GM12878 (cell line): ENCODE measurements around the gene OR1J2. TPM values are rescaled to one million over a fixed set of nuclear protein-coding genes. Genes with fewer than 3 reads are reported as not detected.

Source experiments
- ATF3 ChIP-seq: IDR thresholded peaks from 2 replicates; pipeline ENCODE4 v1.6.1; 2011; ENCODE audit warnings: low read depth, mild to moderate bottlenecking, low read length, moderate library complexity, borderline replicate concordance; ENCODE audit errors: extremely low read depth
- ATF7 ChIP-seq: fragments of 450-650 bp; IDR thresholded peaks from 2 replicates; pipeline ENCODE4 v1.6.1; 2016; ENCODE audit warnings: low read depth, mild to moderate bottlenecking
- BHLHE40 ChIP-seq, 2 experiments: fragments of 450-650 bp in 1 of 2; IDR thresholded peaks; 2 replicates each; pipeline ENCODE4 v1.6.1; 2011 to 2017; ENCODE audit warnings: low read depth in 2 of 2, borderline replicate concordance in 1 of 2, improper control_type of control experiment in 1 of 2, low read length in 1 of 2, mild to moderate bottlenecking in 1 of 2
- CBX5 ChIP-seq: sonication (generic); IDR thresholded peaks from 2 replicates; pipeline ENCODE4 v1.6.1; 2016; ENCODE audit warnings: low read depth, moderate library complexity, mild to moderate bottlenecking, inconsistent platforms
- CEBPZ ChIP-seq: fragments of 150-350 bp; IDR thresholded peaks from 2 replicates; pipeline ENCODE4 v1.6.1; 2016; ENCODE audit warnings: low read depth, low read length
- CHD4 ChIP-seq: fragments of 200-600 bp; sonication (generic); IDR thresholded peaks from 2 replicates; pipeline ENCODE4 v1.6.1; 2016; ENCODE audit warnings: mild to moderate bottlenecking
- EP300 ChIP-seq, 2 experiments: fragments of 150-350 bp in 1 of 2; IDR thresholded peaks; 2 replicates each; pipeline ENCODE4 v1.6.1; 2011 to 2012; ENCODE audit warnings: low read depth in 2 of 2, low read length in 2 of 2, borderline replicate concordance in 1 of 2, improper control_type of control experiment in 1 of 2, inconsistent platforms in 1 of 2; ENCODE audit not compliant: control insufficient read depth in 1 of 2
- GATAD2B ChIP-seq: fragments of 450-650 bp; conservative IDR thresholded peaks from 2 replicates; pipeline ENCODE4 v1.6.1; 2017; ENCODE audit warnings: low read depth, mild to moderate bottlenecking, moderate library complexity
- KAT2A ChIP-seq: conservative IDR thresholded peaks from 2 replicates; pipeline ENCODE4 v1.6.1; 2011; ENCODE audit warnings: low read depth, low read length; ENCODE audit not compliant: control insufficient read depth
- KLF5 ChIP-seq: fragments of 450-650 bp; IDR thresholded peaks from 2 replicates; pipeline ENCODE4 v1.6.1; 2014; ENCODE audit warnings: mild to moderate bottlenecking; ENCODE audit not compliant: partially characterized antibody
- NKRF ChIP-seq: fragments of 450-650 bp; conservative IDR thresholded peaks from 2 replicates; pipeline ENCODE4 v1.6.1; 2017; ENCODE audit warnings: mild to moderate bottlenecking, moderate library complexity
- NR2F1 ChIP-seq: fragments of 450-650 bp; conservative IDR thresholded peaks from 2 replicates; pipeline ENCODE4 v1.6.1; 2017; ENCODE audit warnings: mild to moderate bottlenecking
- PAX5 ChIP-seq: IDR thresholded peaks from 2 replicates; pipeline ENCODE4 v1.6.1; 2011; ENCODE audit warnings: low read depth, low read length, borderline replicate concordance
- POLR2AphosphoS2 ChIP-seq: IDR thresholded peaks from 2 replicates; pipeline ENCODE4 v1.6.1; 2011; ENCODE audit warnings: low read depth, mild to moderate bottlenecking, low read length, improper control_type of control experiment, moderate library complexity
- RB1 ChIP-seq: fragments of 450-650 bp; formaldehyde crosslinking; IDR thresholded peaks from 2 replicates; pipeline ENCODE4 v1.6.1; 2017; ENCODE audit warnings: mild to moderate bottlenecking, borderline replicate concordance
- SRF ChIP-seq, 2 experiments: IDR thresholded peaks; 2 replicates each; pipeline ENCODE4 v1.6.1; 2011; ENCODE audit warnings: low read depth in 2 of 2, low read length in 2 of 2, mild to moderate bottlenecking in 1 of 2, moderate library complexity in 1 of 2
- TAF1 ChIP-seq: IDR thresholded peaks from 2 replicates; pipeline ENCODE4 v1.6.1; 2011; ENCODE audit warnings: mild to moderate bottlenecking, low read depth, low read length, borderline replicate concordance
- USF1 ChIP-seq: IDR thresholded peaks from 2 replicates; pipeline ENCODE4 v1.6.1; 2011; ENCODE audit warnings: borderline replicate concordance, low read depth, mild to moderate bottlenecking, moderate library complexity, mixed read lengths, low read length; ENCODE audit not compliant: insufficient read depth; ENCODE audit errors: extremely low read length
- ZSCAN29 ChIP-seq: fragments of 450-650 bp; IDR thresholded peaks from 2 replicates; pipeline ENCODE4 v1.6.1; 2017; ENCODE audit warnings: mild to moderate bottlenecking, moderate library complexity
- polyA plus RNA-seq, 11 experiments: library from polyadenylated mRNA; depleted of rRNA in 4 of 11; unstranded in 6 of 11; stranded (reverse) in 5 of 11; fragments of >200 nt; fragmentation: Nextera tagmentation in 4 of 11; fragmentation: Illumina TruSeq in 1 of 11; extraction: Ambion mirVana in 4 of 11; extraction: Trizol in 1 of 11; gene quantifications; 1 replicate in 1 of 11; 2 replicates in 10 of 11; pipeline versions ENCODE4 v1.2.1 to v1.2.3, GENCODE V29; 2011 to 2016; ENCODE audit warnings: inconsistent platforms in 2 of 11, missing spikeins in 2 of 11, low read depth in 1 of 11
- total RNA-seq, 4 experiments: library from RNA; depleted of rRNA in 3 of 4; stranded (reverse); fragments of >200 nt in 3 of 4; fragmentation: Illumina TruSeq in 1 of 4; extraction: Trizol in 1 of 4; gene quantifications; 2 replicates each; pipeline versions ENCODE4 v1.2.1 to v1.2.3, GENCODE V29; 2013 to 2021

Gene OR1J2
- total and polyA plus RNA-seq, 10 of the 15 experiments (the other 5 are each of a cell fraction or from before 2014, with no cell fraction given) = 0.07 TPM; not detected in 9

- TF ChIP-seq CEBPZ (no peak), POLR2AphosphoS2 (no peak), ZSCAN29 (no peak), RB1 (0 out of 2 replicates have a peak, but pooled peaks have one; percentile 44), KLF5 (no peak), PAX5 (no peak), NR2F1 (peak; percentile 78), BHLHE40 (IDR thresholded peaks at IDR 0.05; ENCODE audit: borderline replicate concordance in 1 of 2, low read depth in 2 of 2, low read length in 1 of 2) (peak in 1 of 2 experiments; percentile 16; a peak in 1 of 4 replicates), CHD4 (no peak), ATF3 (no peak), NKRF (no peak), ATF7 (peak; percentile 45; the same call in 1 of the 2 replicates), KAT2A (no peak), CBX5 (no peak), TAF1 (no peak), SRF (IDR thresholded peaks at IDR 0.05; ENCODE audit: low read depth in 2 of 2, low read length in 2 of 2) (no peak), EP300 (IDR thresholded peaks at IDR 0.05; ENCODE audit: borderline replicate concordance in 1 of 2, control insufficient read depth in 1 of 2, low read depth in 2 of 2, low read length in 2 of 2) (no peak), USF1 (no peak), GATAD2B (peak; percentile 80)
These were observed 46.6 kb upstream of the OR1J2 start (continued) for GRCh38 chr9:122463828-122464632.
